ENCODE results near the gene SSBP3.

SSBP3 gene

GRCh38 chr1:54328066-54328636 lies 78.0 kb downstream of the SSBP3 start:
- no peak for DNase-seq

- no peak for DNase-seq
These were observed 78.7 kb downstream of the SSBP3 start for GRCh38 chr1:54327386-54328065.

- no peak for DNase-seq
These were observed 79.4 kb downstream of the SSBP3 start for GRCh38 chr1:54326543-54327385.

GRCh38 chr1:54325703-54326461 lies 80.3 kb downstream of the SSBP3 start:
- no peak for DNase-seq

GRCh38 chr1:54325284-54325683 lies 80.9 kb downstream of the SSBP3 start:
- no peak for DNase-seq

- DNase-seq: no peak
These were observed 81.7 kb downstream of the SSBP3 start for GRCh38 chr1:54324251-54325140.

- DNase-seq: no peak
These were observed 82.3 kb downstream of the SSBP3 start for GRCh38 chr1:54323921-54324250.

GRCh38 chr1:54323324-54323739 lies 82.9 kb downstream of the SSBP3 start:
- DNase-seq: no peak

GRCh38 chr1:54318246-54318814 lies 87.9 kb downstream of the SSBP3 start:
- no peak for DNase-seq

- DNase-seq: no peak
These were observed 89.1 kb downstream of the SSBP3 start for GRCh38 chr1:54317084-54317483.

- DNase-seq: no peak
These were observed 91.1 kb downstream of the SSBP3 start for GRCh38 chr1:54315099-54315498.

- DNase-seq: no peak
These were observed 91.5 kb downstream of the SSBP3 start for GRCh38 chr1:54314696-54315095.

GRCh38 chr1:54312796-54313316 lies 93.3 kb downstream of the SSBP3 start:
- no peak for DNase-seq

- no peak for DNase-seq
These were observed 94.7 kb downstream of the SSBP3 start for GRCh38 chr1:54311506-54311905.

- no peak for DNase-seq
These were observed 95.5 kb downstream of the SSBP3 start for GRCh38 chr1:54310439-54311328.

GRCh38 chr1:54309631-54310366 lies 96.4 kb downstream of the SSBP3 start:
- no peak for DNase-seq

GRCh38 chr1:54307305-54307704 lies 98.9 kb downstream of the SSBP3 start:
- DNase-seq: no peak

- no peak for DNase-seq
These were observed 100.2 kb downstream of the SSBP3 start for GRCh38 chr1:54305906-54306514.

- no peak for DNase-seq
These were observed 101.7 kb downstream of the SSBP3 start for GRCh38 chr1:54304518-54304917.

All from CD4-positive, alpha-beta T cell treated with Interferon gamma for 1 hour (primary cell).